Measurements from ENCODE around the gene SIRPA.

SIRPA gene

DNA sequence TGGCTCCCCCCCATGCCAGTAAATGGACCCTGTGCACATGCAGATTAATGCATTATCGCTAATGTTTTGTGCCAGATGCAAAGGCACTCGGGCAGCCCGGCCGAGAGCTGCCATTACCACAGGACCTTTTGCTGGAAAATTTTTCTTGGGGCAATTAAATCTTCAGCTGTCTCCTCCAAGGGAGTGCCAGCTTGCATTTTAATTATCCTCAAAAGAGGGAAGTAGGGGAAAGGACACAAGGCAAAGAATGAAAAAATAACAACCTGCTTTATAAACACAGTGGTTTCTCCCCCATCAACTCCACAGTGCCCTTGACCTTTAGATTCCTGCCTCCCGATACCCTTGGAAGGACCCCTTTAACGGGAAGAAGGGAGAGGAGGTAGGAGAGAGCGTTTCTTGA lies 50.5 kb downstream of the SIRPA start:
- TF ChIP-seq SIN3A (IDR thresholded peaks at IDR 0.05; ENCODE audit: borderline replicate concordance, insufficient read depth, low read length), result no peak
- TF ChIP-seq POLR2AphosphoS5 (IDR thresholded peaks at IDR 0.05; ENCODE audit: low read depth, low read length), result no peak
- no peak for TF ChIP-seq TAF1 (IDR thresholded peaks at IDR 0.05; ENCODE audit: borderline replicate concordance, insufficient read depth, low read length)
- TF ChIP-seq REST (IDR thresholded peaks at IDR 0.05; ENCODE audit: insufficient read depth in 1 of 2, low read depth in 2 of 2, low read length in 2 of 2), result no peak
- TF ChIP-seq FOXP2 (optimal IDR thresholded peaks at IDR 0.05; ENCODE audit: borderline replicate concordance, extremely low read depth, extremely low read length, insufficient read depth), result no peak

DNA sequence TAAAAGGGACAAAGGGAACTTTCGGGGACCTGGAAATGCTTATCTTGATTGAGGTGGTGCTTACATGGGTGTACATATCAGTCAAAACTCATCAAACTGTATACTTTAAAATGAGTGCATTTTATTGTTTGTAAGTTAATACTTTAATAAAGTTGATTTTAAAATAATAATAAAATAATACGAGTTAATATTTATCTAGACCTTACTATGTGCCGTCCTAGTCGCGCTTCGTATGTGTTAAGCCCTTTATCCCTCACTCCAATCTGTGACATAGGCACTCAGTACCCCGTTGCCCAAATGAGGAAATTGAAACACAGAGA lies 51.2 kb downstream of the SIRPA start:
- TF ChIP-seq SIN3A (IDR thresholded peaks at IDR 0.05; ENCODE audit: borderline replicate concordance, insufficient read depth, low read length), result no peak
- no peak for TF ChIP-seq REST (IDR thresholded peaks at IDR 0.05; ENCODE audit: insufficient read depth in 1 of 2, low read depth in 2 of 2, low read length in 2 of 2)
- no peak for TF ChIP-seq TAF1 (IDR thresholded peaks at IDR 0.05; ENCODE audit: borderline replicate concordance, insufficient read depth, low read length)
- TF ChIP-seq FOXP2 (optimal IDR thresholded peaks at IDR 0.05; ENCODE audit: borderline replicate concordance, extremely low read depth, extremely low read length, insufficient read depth), result no peak

GRCh38 chr20:1946762-1947534 lies 51.7 kb downstream of the SIRPA start:
- TF ChIP-seq SIN3A (IDR thresholded peaks at IDR 0.05; ENCODE audit: borderline replicate concordance, insufficient read depth, low read length) (no peak), REST (IDR thresholded peaks at IDR 0.05; ENCODE audit: insufficient read depth in 1 of 2, low read depth in 2 of 2, low read length in 2 of 2) (no peak), POLR2AphosphoS5 (IDR thresholded peaks at IDR 0.05; ENCODE audit: low read depth, low read length) (no peak), FOXP2 (optimal IDR thresholded peaks at IDR 0.05; ENCODE audit: borderline replicate concordance, extremely low read depth, extremely low read length, insufficient read depth) (no peak), TAF1 (IDR thresholded peaks at IDR 0.05; ENCODE audit: borderline replicate concordance, insufficient read depth, low read length) (no peak)

- no peak for TF ChIP-seq TAF1 (IDR thresholded peaks at IDR 0.05; ENCODE audit: borderline replicate concordance, insufficient read depth, low read length)
- no peak for TF ChIP-seq FOXP2 (optimal IDR thresholded peaks at IDR 0.05; ENCODE audit: borderline replicate concordance, extremely low read depth, extremely low read length, insufficient read depth)
- TF ChIP-seq SIN3A (IDR thresholded peaks at IDR 0.05; ENCODE audit: borderline replicate concordance, insufficient read depth, low read length), result no peak
- no peak for TF ChIP-seq POLR2AphosphoS5 (IDR thresholded peaks at IDR 0.05; ENCODE audit: low read depth, low read length)
- TF ChIP-seq REST (IDR thresholded peaks at IDR 0.05; ENCODE audit: insufficient read depth in 1 of 2, low read depth in 2 of 2, low read length in 2 of 2), result no peak
Measured at GRCh38 chr20:1947535-1947846, 52.3 kb downstream of the SIRPA start.

All from PFSK-1 (cell line).